NOMO-1 (cell line): Measurements from ENCODE around the gene PDE4B.
"Not testable (repeated sequence)": the region's sequence is repeated elsewhere in the genome, so short reads cannot be mapped to it uniquely, and the experiment has no call there.

Experiments
- DNase-seq, 2 experiments: peaks; one replicate each; lab custom pipeline; 2025; ENCODE audit not compliant: unreplicated experiment in 2 of 2; lab: John Stamatoyannopoulos, UW

PDE4B gene

GRCh38 chr1:66399888-66400529 is 607.3 kb downstream of the PDE4B start:
- DNase-seq: no peak

- no peak for DNase-seq
Measured at GRCh38 chr1:66400660-66401059, 608.0 kb downstream of the PDE4B start.

- DNase-seq: no peak
Measured at GRCh38 chr1:66401244-66401643, 608.5 kb downstream of the PDE4B start.

GRCh38 chr1:66402194-66402593 is 609.5 kb downstream of the PDE4B start:
- no peak for DNase-seq

GRCh38 chr1:66403007-66403731 is 610.5 kb downstream of the PDE4B start:
- DNase-seq: no peak

GRCh38 chr1:66405061-66405460 is 612.4 kb downstream of the PDE4B start:
- no peak for DNase-seq

GRCh38 chr1:66411449-66411848 is 618.8 kb downstream of the PDE4B start:
- not testable (repeated sequence) for DNase-seq

GRCh38 chr1:66412704-66413103 is 620.0 kb downstream of the PDE4B start:
- no peak for DNase-seq

- DNase-seq: no peak
Measured at GRCh38 chr1:66413136-66413837, 620.6 kb downstream of the PDE4B start.

- no peak for DNase-seq
Measured at GRCh38 chr1:66413838-66414175, 621.1 kb downstream of the PDE4B start.

- peak in 1 of 2 experiments; percentile 9 for DNase-seq
Measured at GRCh38 chr1:66415281-66415680, 622.6 kb downstream of the PDE4B start.

GRCh38 chr1:66415866-66416265 is 623.2 kb downstream of the PDE4B start:
- peak; percentile 41 to 43 for DNase-seq

- peak; percentile 53 to 58 for DNase-seq
Measured at GRCh38 chr1:66416295-66416694, 623.6 kb downstream of the PDE4B start.

- DNase-seq: no peak
Measured at GRCh38 chr1:66418021-66418420, 625.3 kb downstream of the PDE4B start.

- peak in 1 of 2 experiments; percentile 57 for DNase-seq
Measured at GRCh38 chr1:66420171-66420570, 627.5 kb downstream of the PDE4B start.

- not testable (repeated sequence) for DNase-seq
Measured at GRCh38 chr1:66420906-66421305, 628.2 kb downstream of the PDE4B start.

- no peak for DNase-seq
Measured at GRCh38 chr1:66422804-66423203, 630.1 kb downstream of the PDE4B start.
